HCT116 (cell line): Measurements from ENCODE around the gene LDLRAD4. TPM values are rescaled to one million over a fixed set of nuclear protein-coding genes. Genes with fewer than 3 reads are reported as not detected.

Experiments used
- ATAC-seq: fragments of 200-7000 bp; cut with Tn5 transposase; 2 replicates; pipeline ENCODE4 v1.9.1; 2020; ENCODE audit warnings: mild to moderate bottlenecking, moderate library complexity
- BruUV-seq: library from RNA; stranded (reverse); fragments of 400-500 nt; replicated peaks from 2 replicates; lab custom pipeline; 2021; lab: Mats Ljungman, UMichigan
- CTCF ChIA-PET: fragments of 300-600 bp; sonication (Branson Sonifier 250); formaldehyde crosslinking; loops from one replicate; lab custom pipeline; 2021; ENCODE audit warnings: antibody characterized with exemption; lab: Charles Lee
- POLR2A ChIA-PET: fragments of 300-600, 350-600 bp; sonication (Branson Sonifier 250); formaldehyde crosslinking; loops from one replicate; lab custom pipeline; 2021; ENCODE audit warnings: antibody characterized with exemption; lab: Charles Lee
- RAD21 ChIA-PET, 2 experiments: fragments of 300-600 bp; sonication (Branson Sonifier 250); formaldehyde crosslinking; loops; one replicate each; lab custom pipeline; 2023; ENCODE audit warnings: low total read pairs in 2 of 2; ENCODE audit not compliant: uncharacterized antibody in 2 of 2, unreplicated experiment in 2 of 2, low non-redundant PET in 1 of 2; lab: Charles Lee
- DNase-seq: peaks from one replicate; pipeline ENCODE4 v3.0.0-alpha.2; 2010; ENCODE audit warnings: low read depth, low spot score
- H2AFZ ChIP-seq: fragments of 200-600 bp; shearing (Covaris generic), sonication (generic); 2 replicates; pipeline ENCODE4 v1.6.1; 2017; ENCODE audit warnings: low read depth, mixed run types, mixed read lengths, antibody characterized with exemption, low read length; ENCODE audit not compliant: poor library complexity, severe bottlenecking
- H3K27ac ChIP-seq: 2 replicates; pipeline ENCODE4 v1.5.1; 2012; ENCODE audit warnings: low read depth, low read length
- H3K27me3 ChIP-seq: fragments of 200-600 bp; sonication (generic); 2 replicates; pipeline ENCODE4 v1.6.1; 2016; ENCODE audit warnings: mixed run types, low read length, mixed read lengths; ENCODE audit not compliant: insufficient read depth
- H3K36me3 ChIP-seq, 2 experiments: fragments of 200-500 bp in 1 of 2; fragments of 200-600 bp in 1 of 2; sonication (Bioruptor generic) in 1 of 2; sonication (generic) in 1 of 2; 2 replicates each; pipeline versions ENCODE4 v1.5.1 to v1.6.1; 2014 to 2016; ENCODE audit warnings: low read length in 2 of 2, inconsistent platforms in 1 of 2, mixed read lengths in 1 of 2, mixed run types in 1 of 2; ENCODE audit not compliant: insufficient read depth in 2 of 2, control insufficient read depth in 1 of 2
- H3K4me1 ChIP-seq, 2 experiments: fragments of 200-600 bp in 1 of 2; sonication (generic) in 1 of 2; 2 replicates each; pipeline versions ENCODE4 v1.5.1 to v1.6.1; 2012 to 2017; ENCODE audit warnings: low read length in 2 of 2, inconsistent platforms in 1 of 2, mild to moderate bottlenecking in 1 of 2, mixed read lengths in 1 of 2, mixed run types in 1 of 2, moderate library complexity in 1 of 2; ENCODE audit not compliant: insufficient read depth in 2 of 2, control insufficient read depth in 1 of 2
- H3K4me2 ChIP-seq: fragments of 200-600 bp; sonication (generic); 2 replicates; pipeline ENCODE4 v1.6.1; 2017; ENCODE audit warnings: mixed run types, low read length, mixed read lengths
- H3K4me3 ChIP-seq, 2 experiments: fragments of 200-600 bp in 1 of 2; sonication (generic) in 1 of 2; replicated peaks in 1 of 2; 2 replicates each; pipeline ENCODE4 v1.5.1; 2011 to 2016; ENCODE audit warnings: low read length in 2 of 2, control low read depth in 1 of 2, low read depth in 1 of 2, mild to moderate bottlenecking in 1 of 2, mixed read lengths in 1 of 2, mixed run types in 1 of 2
- H3K79me2 ChIP-seq: fragments of 200-600 bp; sonication (generic); 2 replicates; pipeline ENCODE4 v1.6.1; 2017; ENCODE audit warnings: mild to moderate bottlenecking, mixed run types, low read length, moderate library complexity, mixed read lengths; ENCODE audit not compliant: insufficient read depth
- H3K9ac ChIP-seq: fragments of 200-600 bp; sonication (generic); 2 replicates; pipeline ENCODE4 v1.6.1; 2016; ENCODE audit warnings: low read length, mixed read lengths
- H3K9me2 ChIP-seq: fragments of 200-600 bp; sonication (generic), shearing (Covaris generic); 2 replicates; pipeline ENCODE4 v1.6.1; 2017; ENCODE audit warnings: mixed run types, mild to moderate bottlenecking, moderate library complexity; ENCODE audit not compliant: insufficient read depth
- H3K9me3 ChIP-seq, 2 experiments: fragments of 200-500 bp in 1 of 2; fragments of 200-600 bp in 1 of 2; sonication (Bioruptor generic) in 1 of 2; sonication (generic) in 1 of 2; 2 replicates each; pipeline ENCODE4 v1.6.1; 2014 to 2017; ENCODE audit warnings: low read length in 2 of 2, mixed read lengths in 2 of 2, inconsistent platforms in 1 of 2, low read depth in 1 of 2, mild to moderate bottlenecking in 1 of 2, mixed run types in 1 of 2, moderate library complexity in 1 of 2; ENCODE audit not compliant: control insufficient read depth in 1 of 2, insufficient read depth in 1 of 2
- H4K20me1 ChIP-seq: fragments of 200-600 bp; sonication (generic), shearing (Covaris generic); 2 replicates; pipeline ENCODE4 v1.6.1; 2017; ENCODE audit warnings: mixed run types, mild to moderate bottlenecking, moderate library complexity; ENCODE audit not compliant: insufficient read depth
- CEBPB ChIP-seq: IDR thresholded peaks from 2 replicates; pipeline ENCODE4 v1.6.1; 2012; ENCODE audit warnings: low read depth
- CTCF ChIP-seq, 3 experiments: fragments of 200-600 bp in 1 of 3; sonication (generic) in 1 of 3; IDR thresholded peaks in 2 of 3; conservative IDR thresholded peaks in 1 of 3; 2 replicates each; pipeline ENCODE4 v1.5.1; 2012 to 2017; ENCODE audit warnings: low read depth in 2 of 3, low read length in 2 of 3, antibody characterized with exemption in 1 of 3, borderline replicate concordance in 1 of 3, control low read depth in 1 of 3, mild to moderate bottlenecking in 1 of 3, mixed read lengths in 1 of 3, mixed run types in 1 of 3, moderate library complexity in 1 of 3; ENCODE audit not compliant: insufficient read depth in 1 of 3
- EGR1 ChIP-seq: IDR thresholded peaks from 2 replicates; pipeline ENCODE4 v1.6.1; 2012; ENCODE audit warnings: low read depth
- ELF1 ChIP-seq: IDR thresholded peaks from 2 replicates; pipeline ENCODE4 v1.6.1; 2012; ENCODE audit warnings: low read depth, borderline replicate concordance
- FOSL1 ChIP-seq: IDR thresholded peaks from 2 replicates; pipeline ENCODE4 v1.6.1; 2012; ENCODE audit warnings: low read depth
- JUND ChIP-seq: IDR thresholded peaks from 2 replicates; pipeline ENCODE4 v1.6.1; 2012
- POLR2A ChIP-seq: IDR thresholded peaks from 2 replicates; pipeline ENCODE4 v1.7.0; 2011; ENCODE audit warnings: borderline replicate concordance; ENCODE audit not compliant: insufficient read depth, insufficient read length; ENCODE audit errors: extremely low read depth
- POLR2AphosphoS5 ChIP-seq: IDR thresholded peaks from 2 replicates; pipeline ENCODE4 v1.6.1; 2011; ENCODE audit warnings: mild to moderate bottlenecking, low read depth, low read length, moderate library complexity
- REST ChIP-seq: IDR thresholded peaks from 2 replicates; pipeline ENCODE4 v1.6.1; 2012; ENCODE audit warnings: low read depth
- SIN3A ChIP-seq: IDR thresholded peaks from 2 replicates; pipeline ENCODE4 v1.6.1; 2012; ENCODE audit warnings: low read depth
- SP1 ChIP-seq: IDR thresholded peaks from 2 replicates; pipeline ENCODE4 v1.6.1; 2012; ENCODE audit warnings: low read depth
- SRF ChIP-seq: IDR thresholded peaks from 2 replicates; pipeline ENCODE4 v1.6.1; 2012; ENCODE audit warnings: low read depth
- TCF7L2 ChIP-seq: IDR thresholded peaks from 2 replicates; pipeline ENCODE4 v1.7.0; 2011; ENCODE audit warnings: borderline replicate concordance, inconsistent platforms; ENCODE audit not compliant: insufficient read depth, insufficient read length; ENCODE audit errors: extremely low read depth
- ZFX ChIP-seq: fragments of 450-650 bp; IDR thresholded peaks from 2 replicates; pipeline ENCODE4 v1.6.1; 2017
- intact Hi-C: fragments of 100-400 bp; cut with micrococcal nuclease; formaldehyde crosslinking; loops from 2 replicates; pipeline ENCODE4 v1.10.0; 2022
- total RNA-seq: library from RNA; stranded (reverse); gene quantifications from one replicate; pipeline ENCODE4 v1.2.1, GENCODE V29; 2021; ENCODE audit not compliant: unreplicated experiment
- TF ChIP-seq, protein P1 (sequence below): IDR thresholded peaks from 2 replicates; pipeline ENCODE4 v1.6.1; 2011; ENCODE audit warnings: mild to moderate bottlenecking, low read length, moderate library complexity; ENCODE audit not compliant: insufficient replicate concordance; ENCODE audit errors: extremely low read depth

Gene LDLRAD4
- total RNA-seq, 1 experiment from 2014 or later: 1.2 TPM

DNA sequence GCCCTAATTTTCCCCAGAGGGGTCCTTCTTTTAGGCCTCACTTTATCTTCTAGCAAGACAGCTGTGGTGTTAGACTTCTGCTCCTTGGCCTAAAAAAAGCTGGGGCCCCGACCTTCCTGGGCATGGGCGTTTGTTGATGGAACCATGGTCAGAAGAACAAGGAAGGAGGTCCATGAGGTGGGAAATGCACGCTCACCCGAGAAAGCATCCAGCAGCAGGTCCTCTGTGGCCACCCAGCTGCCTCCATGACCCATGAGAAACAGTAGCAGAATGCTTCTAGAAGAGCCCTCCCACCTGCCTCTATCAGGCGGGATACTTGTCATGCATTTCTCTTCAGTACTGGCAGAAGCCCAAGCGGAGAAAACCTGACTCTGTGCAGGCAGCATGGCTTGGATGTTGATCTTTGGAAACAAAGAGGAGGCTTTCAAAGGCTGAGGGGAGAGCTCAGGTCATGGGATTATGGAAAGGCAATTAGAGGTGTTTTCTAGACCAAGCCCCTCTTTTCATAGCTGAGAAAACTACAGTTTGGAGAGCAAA, 258.7 kb downstream of the LDLRAD4 start:
- H3K4me1 ChIP-seq: no peaks in the 10 kb centered on the region
- no TSS peak for BruUV-seq
- DNase-seq: no peak
- H3K9me2 ChIP-seq: no peaks in the 10 kb centered on the region
- H3K4me3 ChIP-seq: no peak overlapping the region
- H3K27me3 ChIP-seq: no peaks in the 10 kb centered on the region; the same call in 1 of the 2 replicates
- POLR2A ChIA-PET: no interaction called here
- CTCF ChIA-PET: no interaction called here
- no peaks in the 10 kb centered on the region for H3K79me2 ChIP-seq
- H4K20me1 ChIP-seq: no peaks in the 10 kb centered on the region
- H3K4me2 ChIP-seq: no peak overlapping the region
- no peak overlapping the region for H2AFZ ChIP-seq
- TF ChIP-seq POLR2A (no peak), CTCF (IDR thresholded peaks at IDR 0.05 in 2 of 3, conservative IDR thresholded peaks at IDR 0.05 in 1 of 3; ENCODE audit: borderline replicate concordance in 1 of 3, insufficient read depth in 1 of 3, low read depth in 2 of 3, low read length in 2 of 3) (no peak), SIN3A (no peak), REST (no peak), JUND (no peak), FOSL1 (no peak), ZFX (no peak), POLR2AphosphoS5 (no peak), EGR1 (no peak), TCF7L2 (no peak), SRF (no peak), CEBPB (no peak), ELF1 (no peak), SP1 (no peak)
- TF ChIP-seq, protein P1, sequence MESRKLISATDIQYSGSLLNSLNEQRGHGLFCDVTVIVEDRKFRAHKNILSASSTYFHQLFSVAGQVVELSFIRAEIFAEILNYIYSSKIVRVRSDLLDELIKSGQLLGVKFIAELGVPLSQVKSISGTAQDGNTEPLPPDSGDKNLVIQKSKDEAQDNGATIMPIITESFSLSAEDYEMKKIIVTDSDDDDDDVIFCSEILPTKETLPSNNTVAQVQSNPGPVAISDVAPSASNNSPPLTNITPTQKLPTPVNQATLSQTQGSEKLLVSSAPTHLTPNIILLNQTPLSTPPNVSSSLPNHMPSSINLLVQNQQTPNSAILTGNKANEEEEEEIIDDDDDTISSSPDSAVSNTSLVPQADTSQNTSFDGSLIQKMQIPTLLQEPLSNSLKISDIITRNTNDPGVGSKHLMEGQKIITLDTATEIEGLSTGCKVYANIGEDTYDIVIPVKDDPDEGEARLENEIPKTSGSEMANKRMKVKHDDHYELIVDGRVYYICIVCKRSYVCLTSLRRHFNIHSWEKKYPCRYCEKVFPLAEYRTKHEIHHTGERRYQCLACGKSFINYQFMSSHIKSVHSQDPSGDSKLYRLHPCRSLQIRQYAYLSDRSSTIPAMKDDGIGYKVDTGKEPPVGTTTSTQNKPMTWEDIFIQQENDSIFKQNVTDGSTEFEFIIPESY: no peak
- no peaks in the 10 kb centered on the region for H3K9me3 ChIP-seq
- H3K36me3 ChIP-seq: no peaks in the 10 kb centered on the region
- H3K27ac ChIP-seq: no peak overlapping the region
- intact Hi-C loops: no loop called here
- RAD21 ChIA-PET: no interaction called here
- no peak for ATAC-seq
- no peak overlapping the region for H3K9ac ChIP-seq
